ENCODE results near the gene RBM20.
"Not testable (repeated sequence)": the region's sequence is repeated elsewhere in the genome, so short reads cannot be mapped to it uniquely, and the experiment has no call there.

RBM20 gene

DNA sequence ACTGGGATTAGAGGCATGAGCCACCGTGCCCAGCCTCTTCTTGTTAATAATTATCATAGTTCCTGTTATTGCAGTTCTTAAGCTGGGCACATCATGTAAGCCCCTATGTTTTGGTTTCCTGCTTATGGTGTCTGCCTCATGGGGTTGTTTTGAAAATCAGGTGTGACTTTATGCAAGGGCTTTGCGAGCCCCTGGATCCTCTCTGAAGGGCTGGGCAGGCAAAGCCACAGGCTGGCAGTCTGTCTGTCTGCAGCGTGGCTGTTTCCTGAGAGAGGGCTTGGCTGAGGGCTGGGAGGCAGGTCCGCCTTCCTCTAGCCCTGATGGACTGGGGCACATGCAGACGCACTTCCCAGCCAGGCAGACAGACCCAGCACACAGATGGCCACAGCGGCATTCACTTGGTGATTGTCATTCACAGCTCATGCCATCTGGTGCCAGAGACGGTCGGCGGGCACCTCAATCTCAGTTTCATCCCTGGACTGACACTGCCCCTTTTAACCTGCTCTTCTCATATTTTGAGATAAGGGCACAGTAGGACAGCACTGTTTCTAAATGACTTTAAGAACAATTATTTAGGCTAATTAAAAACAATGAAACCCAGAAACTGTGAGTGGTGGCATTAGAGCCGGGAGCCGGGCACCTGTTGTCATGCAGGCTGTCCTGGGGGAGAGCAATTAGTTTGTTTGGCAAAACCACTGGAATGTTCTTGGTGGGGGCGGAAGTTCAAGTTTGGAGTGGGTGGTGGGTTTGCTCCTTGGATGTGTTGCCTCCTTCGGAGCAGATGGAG is 35.5 kb downstream of the RBM20 start:
- DNase-seq = no peak

GRCh38 chr10:110680273-110681020 is 36.3 kb downstream of the RBM20 start:
- no peak for DNase-seq

DNA sequence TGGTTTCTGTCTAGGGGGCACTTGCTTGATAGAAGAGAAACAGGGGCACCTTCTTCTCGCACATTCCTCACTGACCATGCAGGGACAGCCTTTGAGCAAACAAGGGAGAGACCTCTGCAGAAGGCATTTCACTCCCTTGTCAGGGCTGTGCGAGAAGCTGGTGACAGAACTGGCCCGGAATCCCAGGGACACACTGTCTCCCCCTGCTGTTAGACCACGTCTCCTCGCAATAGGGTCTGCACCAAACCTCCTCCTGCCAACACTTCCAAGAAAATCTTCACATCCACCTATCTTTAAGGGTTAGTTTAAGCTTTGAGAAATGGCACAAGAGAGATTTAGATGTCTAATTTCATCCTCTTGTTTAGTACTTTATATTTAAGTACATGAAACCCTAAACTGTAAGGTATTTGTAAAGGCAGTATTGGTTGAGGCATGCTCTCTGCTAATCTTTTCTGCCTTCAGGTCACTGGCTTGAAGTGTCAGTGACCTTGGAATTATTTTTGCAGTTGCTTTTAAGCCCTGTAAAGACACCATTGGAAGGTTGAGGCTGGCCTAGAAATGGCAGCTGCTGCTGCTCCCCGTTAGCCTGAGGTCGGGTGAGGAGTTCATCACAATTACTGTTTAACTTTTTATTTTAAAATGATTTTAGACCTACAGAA is 37.0 kb downstream of the RBM20 start:
- peak; percentile 62 to 75 for DNase-seq

- no peak for DNase-seq
Measured at GRCh38 chr10:110682348-110682747, 38.2 kb downstream of the RBM20 start.

- no peak for DNase-seq
Measured at GRCh38 chr10:110684800-110685446, 40.8 kb downstream of the RBM20 start.

GRCh38 chr10:110686047-110686446 is 41.9 kb downstream of the RBM20 start:
- no peak for DNase-seq

GRCh38 chr10:110686949-110687348 is 42.8 kb downstream of the RBM20 start:
- no peak for DNase-seq

DNA sequence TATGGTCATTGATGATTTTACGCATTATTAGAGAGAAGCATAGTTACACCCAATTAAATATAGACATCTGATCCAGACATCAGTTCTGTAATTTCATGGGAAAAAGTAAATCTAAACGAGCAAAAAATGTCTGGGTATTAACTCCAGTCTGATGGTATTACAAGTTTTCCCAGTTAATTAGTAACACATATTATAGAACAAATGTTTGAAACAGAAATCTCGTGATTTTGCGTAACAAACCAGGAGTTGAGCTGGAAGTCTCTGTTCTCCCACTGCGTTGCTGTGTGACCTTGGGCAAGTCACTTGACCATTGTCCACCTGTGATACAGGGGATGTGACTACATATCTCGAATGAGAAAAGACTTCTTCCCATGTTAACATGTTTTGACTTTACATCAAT is 43.3 kb downstream of the RBM20 start:
- DNase-seq = no peak

DNA sequence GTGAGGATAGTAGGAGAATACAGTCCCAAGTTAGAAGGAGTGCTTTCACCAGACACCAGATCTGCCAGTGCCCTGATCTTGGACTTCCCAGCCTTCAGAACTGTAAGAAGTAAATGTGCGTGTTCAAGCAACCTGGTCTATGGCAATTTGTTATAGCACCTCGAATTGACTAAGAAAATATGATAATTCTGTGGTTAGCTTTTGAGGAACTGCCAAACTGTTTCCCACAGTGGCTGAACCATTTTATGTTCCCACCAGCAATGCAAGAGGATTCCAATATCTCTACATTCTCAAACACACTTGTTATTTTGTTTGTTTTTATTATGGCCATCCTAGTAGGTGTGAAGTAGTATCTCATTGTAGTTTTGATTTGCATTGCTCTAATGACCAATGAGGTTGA is 47.0 kb downstream of the RBM20 start:
- DNase-seq = no peak

GRCh38 chr10:110694263-110694662 is 50.1 kb downstream of the RBM20 start:
- no peak for DNase-seq

DNA sequence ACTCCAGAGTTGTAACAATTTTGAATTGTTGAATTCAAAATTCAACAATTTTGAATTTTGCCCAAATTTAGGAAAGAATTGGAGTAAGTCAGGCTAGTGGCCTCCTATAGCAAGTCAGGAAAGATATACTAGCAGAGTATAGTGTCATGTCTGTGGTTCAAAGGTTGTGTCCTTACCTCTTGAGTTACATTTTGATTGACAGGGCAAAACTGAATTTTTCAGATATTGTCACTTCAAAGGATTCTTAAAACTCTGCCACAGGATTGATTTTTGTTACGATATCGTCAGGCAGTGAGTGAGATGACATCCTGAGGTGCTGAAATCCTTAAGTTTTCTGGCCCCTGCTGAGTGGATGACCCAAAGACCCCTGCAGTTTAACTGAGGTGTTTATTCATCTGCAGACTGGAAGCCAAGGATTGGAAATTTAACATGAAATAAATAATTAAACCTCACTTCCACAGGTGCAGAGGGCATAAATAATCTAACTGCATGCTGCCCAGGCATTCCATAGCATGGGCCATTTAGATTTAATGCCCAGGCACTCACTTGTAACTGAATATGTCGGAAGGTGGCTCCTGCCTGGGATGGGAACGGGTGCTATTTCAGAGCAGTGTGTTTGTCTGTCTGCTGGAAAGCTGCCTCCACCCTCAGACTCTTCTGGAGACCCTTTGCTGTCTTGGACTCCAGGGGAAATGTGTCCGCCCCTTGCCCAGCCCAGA is 50.8 kb downstream of the RBM20 start:
- no peak for DNase-seq

GRCh38 chr10:110695539-110695886 is 51.4 kb downstream of the RBM20 start:
- no peak for DNase-seq

DNA sequence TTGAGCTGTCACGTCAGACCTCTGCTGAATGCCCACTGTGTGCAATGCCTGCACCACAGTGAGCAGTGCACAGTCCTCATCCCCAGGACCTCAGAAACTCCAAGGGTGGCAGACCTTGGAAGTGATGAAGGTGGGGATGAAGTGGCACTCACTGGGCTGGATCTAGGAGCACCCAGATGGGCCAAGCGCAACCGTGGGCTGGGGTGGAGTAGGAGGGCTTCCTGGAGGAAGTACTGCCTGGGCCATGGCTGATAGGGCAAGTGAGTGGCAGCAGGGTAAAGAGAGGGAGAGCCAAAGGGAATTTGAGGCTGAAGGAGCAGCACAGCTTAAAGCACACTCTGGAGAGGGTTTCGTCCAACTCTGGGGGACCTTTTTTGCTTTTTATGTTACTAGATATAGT is 52.3 kb downstream of the RBM20 start:
- no peak for DNase-seq

- no peak for DNase-seq
Measured at GRCh38 chr10:110698340-110698739, 54.2 kb downstream of the RBM20 start.

DNA sequence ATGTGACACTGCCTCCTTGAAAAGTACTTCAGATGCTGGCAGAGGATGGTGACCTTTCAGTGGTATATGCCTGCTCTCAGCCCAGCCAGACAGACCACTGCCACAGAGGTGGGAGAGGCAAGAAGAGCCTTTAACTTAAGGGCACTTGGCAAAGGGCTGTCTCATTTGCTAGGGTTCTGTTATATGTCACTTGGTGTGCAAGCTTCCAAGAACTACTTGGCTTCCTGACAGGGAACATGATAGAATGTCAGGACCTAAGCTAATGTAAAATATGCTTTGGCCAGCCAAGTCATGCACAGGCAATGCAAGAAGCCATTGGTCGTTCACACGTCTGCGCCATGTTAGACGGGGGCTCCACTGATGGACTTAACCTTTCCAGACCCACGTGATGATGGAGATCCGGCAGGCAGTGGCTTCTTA is 54.7 kb downstream of the RBM20 start:
- DNase-seq = no peak

DNA sequence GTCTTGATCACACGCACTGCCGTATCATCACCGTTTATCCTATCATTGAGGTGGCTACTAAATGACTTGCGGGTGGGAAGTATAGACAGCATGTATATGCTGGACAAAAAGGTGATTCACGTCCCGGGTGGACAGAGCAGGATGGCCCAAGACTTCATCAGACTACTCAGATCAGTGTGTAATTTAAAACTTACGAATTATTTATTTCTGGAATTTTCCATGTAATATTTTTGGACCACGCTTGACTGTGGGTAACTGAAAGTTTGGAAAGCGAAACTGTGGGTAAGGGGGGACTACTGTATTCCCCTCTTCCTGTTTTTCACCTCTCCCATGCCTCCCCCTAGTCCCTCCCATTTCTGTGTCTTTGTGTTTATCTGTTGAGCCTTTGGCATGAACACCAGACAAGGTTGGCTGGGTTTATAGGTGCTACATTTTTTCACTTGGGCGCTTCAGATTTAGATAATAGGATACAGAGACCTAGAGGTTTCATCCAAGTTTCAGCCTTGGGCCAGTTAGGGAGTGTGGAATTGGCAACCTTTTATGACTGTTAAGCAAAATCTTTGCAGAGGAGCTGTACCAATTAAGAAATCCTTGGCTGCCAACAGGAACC is 55.8 kb downstream of the RBM20 start:
- DNase-seq = no peak

DNA sequence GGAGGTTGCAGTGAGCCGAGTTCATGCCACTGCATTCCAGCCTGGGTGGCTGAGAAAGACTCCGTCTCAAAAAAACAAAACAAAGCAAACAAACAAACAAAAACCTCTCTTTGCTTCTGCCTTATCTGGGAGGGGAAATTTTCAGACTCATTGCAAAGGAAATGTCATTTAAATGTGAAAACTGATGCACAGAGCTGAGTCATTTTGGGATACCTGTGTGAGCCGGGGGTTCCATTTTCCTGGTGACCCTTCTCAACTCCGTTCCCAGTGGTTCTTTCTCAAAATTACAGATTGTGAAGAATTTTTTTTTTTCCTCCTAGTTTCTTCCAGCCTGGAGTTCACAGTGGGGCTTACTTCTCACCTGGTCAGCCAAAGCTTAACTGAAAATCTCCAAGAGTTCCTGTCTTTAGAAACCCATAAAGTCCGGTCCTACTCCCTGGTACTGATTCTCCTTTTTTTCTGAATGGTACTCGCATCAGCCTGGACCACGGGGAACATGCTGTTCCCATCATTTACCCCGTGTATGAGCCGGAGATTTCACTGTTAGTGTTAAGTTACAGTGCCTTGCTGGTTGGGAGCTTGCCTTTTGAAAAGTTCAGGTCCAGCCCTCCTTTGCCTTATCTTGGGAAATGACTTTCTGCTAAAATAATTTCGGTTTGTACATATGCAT is 56.9 kb downstream of the RBM20 start:
- no peak for DNase-seq

- no peak for DNase-seq
Measured at GRCh38 chr10:110701617-110701971, 57.5 kb downstream of the RBM20 start.

DNA sequence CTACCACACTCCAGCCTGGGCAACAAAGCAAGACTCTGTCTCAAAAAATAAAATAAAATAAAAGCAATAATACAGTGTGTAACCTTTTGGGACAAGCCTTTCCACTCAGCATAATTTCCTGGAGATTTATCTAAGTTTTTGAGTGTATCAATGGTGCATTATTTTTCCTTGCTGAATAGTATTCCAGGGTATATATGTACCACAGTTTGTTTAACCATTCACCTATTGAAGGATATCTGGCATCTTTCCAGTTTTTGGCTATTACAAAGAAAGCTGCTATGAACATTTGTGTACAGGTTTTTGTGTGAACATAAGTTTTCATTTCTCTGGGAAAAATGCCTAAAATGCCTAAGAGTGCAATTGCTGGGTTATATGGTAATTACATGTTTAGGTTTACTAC is 59.9 kb downstream of the RBM20 start:
- no peak for DNase-seq

DNA sequence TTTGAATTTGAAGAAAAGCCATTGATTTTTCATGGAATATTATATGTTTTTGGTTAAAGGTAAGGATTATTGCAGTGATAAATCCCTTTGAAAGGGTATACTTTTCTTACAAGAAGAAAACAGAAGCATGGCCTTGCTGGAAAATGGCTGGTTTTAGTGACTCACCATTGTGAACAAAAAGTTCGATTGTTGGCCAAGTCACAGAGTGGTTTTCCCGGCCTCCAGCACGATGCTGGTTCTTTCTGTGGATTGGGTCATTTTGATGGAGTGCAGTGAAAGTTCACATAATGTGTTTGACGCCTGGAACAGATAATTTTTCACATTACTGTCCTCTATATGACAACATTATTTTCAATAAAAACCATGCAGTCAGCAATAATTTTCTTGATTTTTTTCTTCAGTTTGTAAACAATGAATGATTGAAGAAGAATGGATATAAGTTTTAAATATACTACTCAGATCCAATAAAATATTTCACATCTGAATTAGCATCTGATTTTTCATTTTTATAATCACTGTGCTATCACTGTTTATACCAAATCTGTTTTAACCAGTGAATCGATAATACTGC is 60.9 kb downstream of the RBM20 start:
- no peak for DNase-seq

DNA sequence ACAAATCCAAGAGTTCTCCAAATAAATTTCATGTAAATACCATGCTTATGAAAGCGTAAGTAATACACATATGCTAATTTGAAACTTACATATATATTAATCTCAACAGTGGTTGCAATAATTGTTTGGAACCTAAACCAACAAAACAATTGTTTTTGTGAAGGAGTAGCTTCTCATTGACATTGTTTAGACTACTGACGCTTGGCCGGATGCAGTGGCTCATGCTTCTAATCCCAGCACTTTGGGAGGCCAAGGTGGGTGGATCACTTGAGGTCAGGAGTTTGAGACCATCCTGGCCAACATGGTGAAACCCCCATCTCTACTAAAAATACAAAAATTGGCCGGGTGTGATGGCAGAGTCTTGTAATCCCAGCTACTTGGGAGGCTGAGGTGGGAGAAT is 61.5 kb downstream of the RBM20 start:
- DNase-seq = not testable (repeated sequence)

Measured in Kasumi-1 (cell line).